GM13976 (cell line): ENCODE results near the gene SLC37A1.

Experiments
- DNase-seq: peaks from one replicate; pipeline ENCODE4 v3.0.0; 2012; ENCODE audit warnings: low spot score
- CTCF ChIP-seq: IDR thresholded peaks from 2 replicates; pipeline ENCODE4 v1.5.1; 2012; ENCODE audit warnings: borderline replicate concordance, mild to moderate bottlenecking; ENCODE audit not compliant: insufficient read depth; ENCODE audit errors: extremely low read depth, missing control alignments, control extremely low read depth
- in situ Hi-C: fragments of 300-500 bp; cut with MboI; formaldehyde crosslinking; loops from one replicate; pipeline ENCODE4 v1.12.0; 2022; ENCODE audit warnings: low sequenced_read_pairs, mixed read lengths, inconsistent platforms; ENCODE audit not compliant: unreplicated experiment

Gene SLC37A1

GRCh38 chr21:42583477-42584295 lies 70.0 kb downstream of the SLC37A1 start:
- no peak for DNase-seq
- in situ Hi-C loops, result no loop called here
- no peak for TF ChIP-seq CTCF

- in situ Hi-C loops, result no loop called here
- TF ChIP-seq CTCF, result no peak
Observed at GRCh38 chr21:42584296-42584641, 70.6 kb downstream of the SLC37A1 start.

GRCh38 chr21:42585881-42586280 lies 72.2 kb downstream of the SLC37A1 start:
- in situ Hi-C loops, result no loop called here

More at GRCh38 chr21:42584296-42584641, 70.6 kb downstream of the SLC37A1 start:
- DNase-seq, result no peak

GRCh38 chr21:42586406-42586805 lies 72.8 kb downstream of the SLC37A1 start:
- DNase-seq, result no peak
- no peak for TF ChIP-seq CTCF
- in situ Hi-C loops, result no loop called here

More at GRCh38 chr21:42585881-42586280, 72.2 kb downstream of the SLC37A1 start:
- no peak for TF ChIP-seq CTCF
- no peak for DNase-seq

- TF ChIP-seq CTCF, result no peak
- in situ Hi-C loops, result no loop called here
- no peak for DNase-seq
Observed at GRCh38 chr21:42587036-42587435, 73.4 kb downstream of the SLC37A1 start.

GRCh38 chr21:42590431-42591131 lies 76.9 kb downstream of the SLC37A1 start:
- no peak for TF ChIP-seq CTCF
- DNase-seq, result no peak
- in situ Hi-C loops, result loop anchor here (10.0 kb wide), 1 partner anchor 234 kb away; no protein-coding TSS in a partner anchor
